ENCODE results near the gene TMEM140.
A peak's percentile ranks its signal among the peaks of the same experiment; 100 is the strongest.
"Not testable (repeated sequence)": the region's sequence is repeated elsewhere in the genome, so short reads cannot be mapped to it uniquely, and the experiment has no call there.

TMEM140 gene

DNA sequence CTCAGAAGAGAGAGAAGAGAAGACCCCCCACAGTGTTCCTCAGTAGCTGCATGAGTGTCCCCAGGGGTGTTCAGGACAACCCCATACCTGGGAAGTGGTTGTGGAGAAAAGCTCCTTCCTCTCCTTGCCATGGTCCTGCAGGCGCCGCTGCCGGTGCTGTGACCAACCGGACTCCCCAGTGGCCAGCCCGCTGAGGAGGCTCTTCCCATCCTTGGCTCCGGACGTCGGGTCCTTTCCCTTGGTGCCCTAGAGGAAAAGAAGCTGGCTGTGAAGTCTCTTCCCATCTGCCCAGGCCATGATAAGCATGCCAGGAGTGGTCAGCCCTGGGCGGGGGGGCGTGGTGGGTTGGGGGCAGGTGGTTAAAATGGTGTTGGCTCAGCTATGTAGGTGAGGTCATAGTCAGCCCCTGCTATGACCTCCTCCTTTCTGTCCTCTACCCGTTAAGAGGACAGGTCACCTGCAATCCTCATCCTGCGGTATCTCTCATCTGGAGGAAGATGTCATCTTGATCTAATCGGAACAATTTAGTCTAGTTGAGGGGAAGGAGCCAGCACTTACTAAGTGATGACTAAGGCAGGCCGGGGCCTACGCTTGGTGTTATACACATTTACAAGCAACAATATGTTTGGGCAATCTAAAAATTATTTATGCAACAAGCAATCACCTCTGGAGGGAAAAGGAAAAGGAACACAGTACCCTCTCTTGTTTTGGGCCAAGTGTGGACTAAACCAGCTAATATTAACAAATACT is 50.2 kb downstream of the TMEM140 start:
- DNase-seq, result no peak

- DNase-seq, result no peak
Measured at GRCh38 chr7:135199439-135199838, 51.6 kb downstream of the TMEM140 start.

DNA sequence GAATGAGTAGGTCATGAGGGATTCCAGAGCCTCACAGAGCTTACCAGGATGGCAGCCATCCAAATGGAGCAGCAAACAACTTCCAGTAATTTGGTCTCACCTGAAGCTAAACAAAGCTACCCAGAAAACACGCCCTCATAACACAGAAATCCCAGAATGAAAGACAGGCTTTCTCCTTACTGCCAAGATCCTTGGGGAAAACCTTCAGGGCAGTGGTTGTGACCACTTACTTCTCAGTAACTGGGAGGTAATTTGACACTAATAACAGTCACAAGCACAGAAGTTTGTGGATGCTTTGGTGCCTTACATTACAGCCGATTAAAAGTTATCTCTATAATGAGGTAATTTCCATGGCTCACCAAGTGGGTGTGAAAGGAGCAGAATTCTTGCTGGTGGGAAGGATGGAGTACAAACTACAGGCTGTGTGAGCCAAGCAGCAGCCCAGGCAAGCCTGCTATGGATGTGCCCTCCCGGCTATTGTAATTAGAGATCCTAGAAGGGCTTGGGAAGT is 53.0 kb downstream of the TMEM140 start:
- DNase-seq, result no peak

DNA sequence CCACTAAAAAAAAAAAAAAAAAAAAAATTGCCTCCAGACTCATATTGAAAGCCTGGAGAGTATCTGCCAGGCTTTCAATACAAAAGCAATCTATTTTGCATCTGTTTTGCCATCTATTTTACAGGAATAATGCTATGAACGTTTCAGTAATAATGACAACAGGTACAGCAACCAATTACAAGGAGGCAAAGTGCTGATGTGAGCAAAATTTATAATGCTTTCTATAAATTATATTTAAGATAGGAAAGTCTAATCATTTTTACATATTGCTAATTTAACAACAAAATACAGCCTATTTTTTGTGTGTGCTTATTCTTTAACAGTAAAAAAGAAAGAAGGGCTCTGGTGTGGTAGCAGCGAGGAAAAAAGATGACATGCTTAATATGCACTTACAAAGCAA is 53.5 kb downstream of the TMEM140 start:
- DNase-seq, result no peak

- no peak for DNase-seq
Measured at GRCh38 chr7:135204341-135204749, 56.5 kb downstream of the TMEM140 start.

DNA sequence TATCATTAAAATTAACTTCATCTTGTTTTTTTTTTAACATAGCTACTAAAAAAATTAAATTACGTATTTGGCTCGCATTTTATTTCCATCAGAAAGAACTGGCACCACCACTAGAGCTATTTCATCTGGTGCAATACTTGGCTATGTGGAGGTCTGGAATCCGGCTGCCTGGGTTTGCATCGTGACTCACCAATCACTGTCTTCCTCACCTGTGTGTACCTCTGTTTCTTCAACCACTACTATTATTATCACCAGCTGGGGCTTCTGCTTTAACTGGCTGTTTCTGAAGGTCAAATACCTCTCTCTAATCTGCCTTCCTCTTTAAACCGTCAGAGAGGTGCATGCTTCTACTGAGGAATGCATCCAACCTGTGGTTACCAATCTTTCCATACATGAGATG is 57.0 kb downstream of the TMEM140 start:
- DNase-seq, result no peak

- no peak for DNase-seq
Measured at GRCh38 chr7:135205850-135206249, 58.0 kb downstream of the TMEM140 start.

DNA sequence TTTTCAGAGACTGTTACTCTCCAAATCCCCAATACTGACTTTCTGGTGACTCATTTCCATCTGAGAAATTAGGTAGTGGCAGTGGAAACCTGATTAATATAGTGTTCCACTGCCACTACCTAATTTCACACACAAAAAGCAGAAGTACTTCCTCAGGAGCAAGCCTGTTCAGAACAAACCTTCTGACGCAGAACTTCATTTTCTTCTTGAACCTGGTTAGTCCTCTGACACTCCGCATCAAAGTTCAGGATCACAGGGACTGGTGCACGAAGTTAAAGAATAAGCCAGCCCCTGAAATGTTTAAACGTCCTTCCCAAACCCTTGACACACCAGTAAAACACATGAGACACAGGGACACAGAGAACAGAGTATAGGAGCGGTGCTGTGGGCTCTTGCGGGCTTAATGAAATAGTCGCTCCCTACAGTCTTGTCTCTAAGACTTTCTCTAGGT is 59.1 kb downstream of the TMEM140 start:
- DNase-seq, result peak; percentile 43

DNA sequence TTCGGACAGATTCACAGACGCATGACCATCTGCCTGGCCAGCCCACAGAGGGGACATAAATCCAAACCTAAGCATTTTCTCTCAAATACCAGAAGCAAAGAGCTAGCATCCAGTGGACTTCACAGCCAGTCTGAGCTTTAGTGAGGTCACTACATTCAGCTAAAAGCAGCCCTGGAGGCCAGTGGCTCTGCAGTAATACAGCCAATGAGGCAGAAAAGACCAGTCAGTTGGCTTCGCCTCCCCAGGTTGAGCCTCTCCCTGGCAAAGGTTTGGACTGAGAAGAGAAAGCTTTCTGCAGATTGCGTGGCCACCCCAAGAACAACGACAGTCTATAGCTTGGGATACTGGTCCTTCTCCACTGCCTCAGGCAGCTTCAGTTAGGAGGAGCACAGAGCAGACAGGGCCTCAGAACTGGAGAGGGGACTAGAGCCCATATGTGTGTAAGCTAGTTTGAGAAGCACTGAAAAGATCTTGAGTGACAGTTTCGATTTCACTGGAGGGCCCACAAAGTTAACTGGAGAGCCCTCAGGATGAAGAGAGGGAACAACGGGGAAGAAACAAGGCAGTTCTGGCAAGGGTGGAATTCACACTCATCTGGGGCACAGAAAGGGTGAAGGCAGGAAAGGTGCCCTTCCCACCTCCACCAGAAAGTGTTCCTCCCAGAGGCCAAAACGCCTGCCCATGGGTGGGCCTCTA is 59.7 kb downstream of the TMEM140 start:
- no peak for DNase-seq

DNA sequence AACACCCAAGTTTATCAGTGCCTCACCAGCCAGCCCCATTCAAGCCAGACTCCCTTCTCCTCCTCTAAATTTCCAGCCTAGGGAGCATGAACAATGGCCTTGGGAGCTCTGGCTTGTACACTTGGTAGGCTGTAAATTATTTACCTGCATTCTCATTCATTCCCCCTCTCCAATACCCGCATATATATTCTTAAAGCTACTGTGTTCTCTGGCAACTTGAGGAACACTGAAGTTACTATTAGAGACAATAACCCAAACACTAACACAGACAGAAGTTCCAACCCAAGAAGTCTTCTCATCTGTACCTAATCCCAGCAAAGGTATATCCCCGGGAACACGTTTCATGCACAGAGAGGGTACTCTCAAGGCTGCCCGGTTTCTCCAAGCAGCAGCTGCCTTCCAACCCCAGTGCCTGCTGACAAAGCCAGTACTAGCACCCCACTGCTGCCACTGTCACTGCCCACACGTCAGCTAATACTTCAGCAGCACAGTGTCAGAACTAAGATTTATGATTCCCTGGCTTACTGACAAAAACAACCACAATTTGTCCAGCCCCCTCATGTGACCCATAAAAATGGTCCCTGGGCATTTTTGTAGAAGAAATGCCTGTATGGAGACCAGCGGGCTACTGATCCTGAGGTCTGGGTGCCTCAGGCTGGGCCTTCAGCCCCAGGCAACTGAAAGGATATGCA is 60.4 kb downstream of the TMEM140 start:
- peak; percentile 22 for DNase-seq

DNA sequence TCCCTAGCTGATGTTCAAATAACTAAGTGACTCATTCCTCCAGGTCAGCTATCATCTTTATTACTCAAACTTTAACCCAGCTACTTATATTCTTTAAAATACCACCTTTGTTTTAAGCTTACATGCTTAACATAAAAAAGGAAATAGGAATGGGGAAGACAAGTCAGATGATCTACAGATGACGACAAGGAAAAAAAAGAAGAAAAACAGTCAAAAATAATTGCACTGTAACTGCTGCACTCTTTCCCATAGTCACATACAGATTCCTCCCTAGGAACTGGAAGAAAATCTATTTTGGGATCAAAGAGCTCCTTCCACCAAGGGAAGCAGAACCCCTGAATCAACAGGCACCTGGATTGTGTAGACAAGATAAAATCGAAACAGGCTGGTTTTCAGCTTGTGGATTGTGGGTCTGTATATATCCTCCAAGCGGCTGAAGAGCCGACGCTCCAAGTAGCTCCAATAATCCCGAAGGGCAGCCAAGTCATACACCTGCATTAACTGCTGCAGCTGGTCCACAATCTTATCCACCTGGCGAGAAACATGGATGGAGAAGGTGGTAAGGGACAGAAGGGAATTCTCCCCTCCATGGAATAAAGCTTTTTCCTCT is 61.5 kb downstream of the TMEM140 start:
- DNase-seq, result peak; percentile 50

GRCh38 chr7:135210888-135211178 is 63.0 kb downstream of the TMEM140 start:
- peak; percentile 30 for DNase-seq

- DNase-seq, result peak; percentile 97
Measured at GRCh38 chr7:135211179-135211945, 63.5 kb downstream of the TMEM140 start, which contains the start of gene WDR91. Gene WDR91, minus strand, starts transcription at chr7:135211526. Its CDS starts 24 bp downstream, at chr7:135211502.

- not testable (repeated sequence) for DNase-seq
Measured at GRCh38 chr7:135211946-135212685, 64.2 kb downstream of the TMEM140 start.

DNA sequence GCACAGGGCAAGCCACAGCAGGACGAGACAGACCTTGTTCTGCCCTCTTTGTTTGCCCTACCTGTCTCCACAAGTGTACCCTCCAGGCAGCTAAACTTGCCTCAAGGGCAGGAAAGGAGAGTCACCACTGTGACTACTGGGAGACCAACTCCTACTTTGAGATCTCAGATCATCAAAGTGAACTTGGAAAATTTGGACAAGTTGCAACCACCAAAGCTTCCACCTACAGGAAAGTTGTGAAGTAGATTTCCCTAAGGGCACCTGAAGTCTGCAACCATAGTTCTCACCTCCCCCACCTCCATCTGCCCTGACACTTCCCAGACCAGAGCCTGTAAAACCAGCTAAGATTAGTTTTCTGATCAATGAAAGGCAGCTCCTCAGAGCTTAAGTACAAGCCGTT is 66.0 kb downstream of the TMEM140 start:
- no peak for DNase-seq

DNA sequence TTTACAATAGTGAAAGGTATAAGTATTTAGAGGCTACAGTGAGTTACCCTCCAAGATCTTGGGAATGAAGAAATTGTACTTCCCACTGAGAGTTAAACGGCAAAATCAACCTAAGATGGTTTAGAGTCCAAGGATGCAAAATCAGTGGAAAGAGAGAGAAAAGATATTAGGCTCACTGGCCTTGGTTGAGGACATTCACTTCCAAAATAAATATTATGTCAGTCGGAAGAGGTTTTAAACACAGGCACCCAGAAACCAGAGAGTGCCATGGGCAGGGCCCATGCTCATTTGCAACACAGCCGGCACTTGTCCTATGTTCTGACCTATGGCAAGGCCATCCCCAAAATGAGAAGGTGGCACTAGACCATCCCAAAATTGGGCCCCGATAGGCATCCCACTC is 67.3 kb downstream of the TMEM140 start:
- DNase-seq, result no peak

GRCh38 chr7:135215698-135216097 is 67.8 kb downstream of the TMEM140 start:
- no peak for DNase-seq

Measured in suppressor macrophage treated with lipopolysaccharide for 4 hours (primary cell).